Measurements from ENCODE around the gene KIR3DL3. TPM values are rescaled to one million over a fixed set of nuclear protein-coding genes. Genes with fewer than 3 reads are reported as not detected.

KIR3DL3 gene
- total and polyA plus RNA-seq, 9 of the 15 experiments (the other 6 are each of a cell fraction or from before 2014, with no cell fraction given): 0.11 TPM; not detected in 8

DNA sequence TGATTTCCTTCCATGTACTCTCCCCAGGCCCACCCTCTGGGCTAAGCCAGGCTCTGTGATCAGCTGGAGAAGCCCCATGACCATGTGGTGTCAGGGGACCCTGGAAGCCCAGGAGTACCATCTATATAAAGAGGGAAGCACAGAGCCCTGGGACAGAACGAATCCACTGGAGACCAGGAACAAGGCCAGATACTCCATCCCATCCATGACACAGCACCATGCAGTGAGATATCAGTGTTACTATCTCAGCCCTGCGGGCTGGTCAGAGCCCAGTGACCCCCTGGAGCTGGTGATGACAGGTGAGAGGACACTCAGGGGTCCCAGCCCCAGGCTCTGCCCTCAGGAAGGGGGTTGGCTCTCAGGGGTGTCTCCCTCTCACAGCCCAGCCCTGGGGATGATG, 27.5 kb upstream of the KIR3DL3 start (continued):
- TF ChIP-seq SNIP1 (IDR thresholded peaks at IDR 0.05; ENCODE audit: low read depth) (no peak), ARID1B (IDR thresholded peaks at IDR 0.05) (peak; percentile 67), SIN3B (IDR thresholded peaks at IDR 0.05; ENCODE audit: low read depth) (no peak), DDX20 (tag; IDR thresholded peaks at IDR 0.05; ENCODE audit: low read depth) (no peak), ZFX (CRISPR knock-in tag; IDR thresholded peaks at IDR 0.05) (no peak), RAD51 (IDR thresholded peaks at IDR 0.05; ENCODE audit: borderline replicate concordance, low read depth) (no peak), STAT5A (IDR thresholded peaks at IDR 0.05; ENCODE audit: borderline replicate concordance, low read length) (no peak), NFYB (IDR thresholded peaks at IDR 0.05; ENCODE audit: extremely low read depth, insufficient read length) (no peak), CBX1 (IDR thresholded peaks at IDR 0.05; ENCODE audit: low read depth) (no peak), SREBF2 (CRISPR knock-in tag; IDR thresholded peaks at IDR 0.05) (no peak), ASH1L (IDR thresholded peaks at IDR 0.05; ENCODE audit: borderline replicate concordance, low read depth, partially characterized antibody) (no peak), MAFG (tag; conservative IDR thresholded peaks at IDR 0.05) (0 out of 2 replicates have a peak, but pooled peaks have one; percentile 12), VEZF1 (CRISPR knock-in tag; IDR thresholded peaks at IDR 0.05) (no peak), SRSF7 (optimal IDR thresholded peaks at IDR 0.05; ENCODE audit: low read depth, low read length) (no peak), TCF3 (CRISPR knock-in tag; IDR thresholded peaks at IDR 0.05) (peak; percentile 35; the same call in 1 of the 2 replicates), CBX3 (IDR thresholded peaks at IDR 0.05; ENCODE audit: borderline replicate concordance in 1 of 2, low read length in 2 of 2) (no peak), C11orf30 (IDR thresholded peaks at IDR 0.05; ENCODE audit: low read depth) (peak; percentile 38; the same call in 1 of the 2 replicates), ZNF57 (CRISPR knock-in tag; IDR thresholded peaks at IDR 0.05) (no peak), LCOR (CRISPR knock-in tag; IDR thresholded peaks at IDR 0.05) (no peak), ZNF507 (tag; conservative IDR thresholded peaks at IDR 0.05) (no peak), ZSCAN29 (IDR thresholded peaks at IDR 0.05) (no peak), ZNF23 (CRISPR knock-in tag; IDR thresholded peaks at IDR 0.05) (no peak), SRSF9 (IDR thresholded peaks at IDR 0.05; ENCODE audit: borderline replicate concordance, low read depth, low read length) (no peak), CEBPB (tag; IDR thresholded peaks at IDR 0.05) (no peak)
- TF ChIP-seq, protein P1, sequence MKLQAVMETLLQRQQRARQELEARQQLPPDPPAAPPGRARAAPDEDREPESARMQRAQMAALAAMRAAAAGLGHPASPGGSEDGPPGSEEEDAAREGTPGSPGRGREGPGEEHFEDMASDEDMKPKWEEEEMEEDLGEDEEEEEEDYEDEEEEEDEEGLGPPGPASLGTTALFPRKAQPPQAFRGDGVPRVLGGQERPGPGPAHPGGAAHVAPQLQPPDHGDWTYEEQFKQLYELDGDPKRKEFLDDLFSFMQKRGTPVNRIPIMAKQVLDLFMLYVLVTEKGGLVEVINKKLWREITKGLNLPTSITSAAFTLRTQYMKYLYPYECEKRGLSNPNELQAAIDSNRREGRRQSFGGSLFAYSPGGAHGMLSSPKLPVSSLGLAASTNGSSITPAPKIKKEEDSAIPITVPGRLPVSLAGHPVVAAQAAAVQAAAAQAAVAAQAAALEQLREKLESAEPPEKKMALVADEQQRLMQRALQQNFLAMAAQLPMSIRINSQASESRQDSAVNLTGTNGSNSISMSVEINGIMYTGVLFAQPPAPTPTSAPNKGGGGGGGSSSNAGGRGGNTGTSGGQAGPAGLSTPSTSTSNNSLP (IDR thresholded peaks at IDR 0.05; ENCODE audit: borderline replicate concordance, low read depth, low read length): no peak
- TF ChIP-seq, protein P2, sequence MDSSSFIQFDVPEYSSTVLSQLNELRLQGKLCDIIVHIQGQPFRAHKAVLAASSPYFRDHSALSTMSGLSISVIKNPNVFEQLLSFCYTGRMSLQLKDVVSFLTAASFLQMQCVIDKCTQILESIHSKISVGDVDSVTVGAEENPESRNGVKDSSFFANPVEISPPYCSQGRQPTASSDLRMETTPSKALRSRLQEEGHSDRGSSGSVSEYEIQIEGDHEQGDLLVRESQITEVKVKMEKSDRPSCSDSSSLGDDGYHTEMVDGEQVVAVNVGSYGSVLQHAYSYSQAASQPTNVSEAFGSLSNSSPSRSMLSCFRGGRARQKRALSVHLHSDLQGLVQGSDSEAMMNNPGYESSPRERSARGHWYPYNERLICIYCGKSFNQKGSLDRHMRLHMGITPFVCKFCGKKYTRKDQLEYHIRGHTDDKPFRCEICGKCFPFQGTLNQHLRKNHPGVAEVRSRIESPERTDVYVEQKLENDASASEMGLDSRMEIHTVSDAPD (CRISPR knock-in tag; IDR thresholded peaks at IDR 0.05): no peak
- TF ChIP-seq, protein P3, sequence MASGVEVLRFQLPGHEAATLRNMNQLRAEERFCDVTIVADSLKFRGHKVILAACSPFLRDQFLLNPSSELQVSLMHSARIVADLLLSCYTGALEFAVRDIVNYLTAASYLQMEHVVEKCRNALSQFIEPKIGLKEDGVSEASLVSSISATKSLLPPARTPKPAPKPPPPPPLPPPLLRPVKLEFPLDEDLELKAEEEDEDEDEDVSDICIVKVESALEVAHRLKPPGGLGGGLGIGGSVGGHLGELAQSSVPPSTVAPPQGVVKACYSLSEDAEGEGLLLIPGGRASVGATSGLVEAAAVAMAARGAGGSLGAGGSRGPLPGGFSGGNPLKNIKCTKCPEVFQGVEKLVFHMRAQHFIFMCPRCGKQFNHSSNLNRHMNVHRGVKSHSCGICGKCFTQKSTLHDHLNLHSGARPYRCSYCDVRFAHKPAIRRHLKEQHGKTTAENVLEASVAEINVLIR (CRISPR knock-in tag; IDR thresholded peaks at IDR 0.05): no peak
